Testis (tissue), 3 donors: ENCODE results near the gene AATF. TPM values are rescaled to one million over a fixed set of nuclear protein-coding genes. Genes with fewer than 3 reads are reported as not detected.

ENCODE experiments used
- DNase-seq: peaks from one replicate; pipeline ENCODE4 v3.0.0-alpha.2; 2019
- H3K27ac ChIP-seq, 2 donors: fragments of 200-600 bp; sonication (generic); one replicate each; pipeline ENCODE4 v1.5.1; 2019
- H3K27me3 ChIP-seq: fragments of 200-600 bp; sonication (generic); one replicate; pipeline ENCODE4 v1.5.1; 2019
- H3K36me3 ChIP-seq: fragments of 200-600 bp; sonication (generic); one replicate; pipeline ENCODE4 v1.5.1; 2017; ENCODE audit warnings: low read depth; ENCODE audit errors: missing control alignments
- H3K4me1 ChIP-seq: fragments of 200-600 bp; sonication (generic); one replicate; pipeline ENCODE4 v1.5.1; 2019
- H3K4me3 ChIP-seq, 2 donors: fragments of 200-600 bp; sonication (generic); one replicate each; pipeline ENCODE4 v1.5.1; 2017 to 2019
- H3K9me3 ChIP-seq: fragments of 200-600 bp; sonication (generic); one replicate; pipeline ENCODE4 v1.5.1; 2017
- CTCF ChIP-seq, 3 experiments: fragments of 450-650 bp in 2 of 3; fragments of 200-600 bp in 1 of 3; sonication (generic) in 1 of 3; IDR thresholded peaks; one replicate each; pipeline ENCODE4 v1.5.1; 2016 to 2019; ENCODE audit warnings: antibody characterized with exemption in 3 of 3, mild to moderate bottlenecking in 2 of 3, moderate library complexity in 1 of 3
- POLR2A ChIP-seq: fragments of 450-650 bp; IDR thresholded peaks from one replicate; pipeline ENCODE4 v1.6.1; 2017; ENCODE audit warnings: antibody characterized with exemption, mild to moderate bottlenecking, moderate library complexity
- WGBS, 2 donors: methylation state at CpG; one replicate each; pipeline ENCODE4 v1.1.5; 2018; 5-methylcytosine and 5-hydroxymethylcytosine counted together
- intact Hi-C: fragments of 100-400 bp; cut with DNase I; formaldehyde crosslinking; loops from one replicate; pipeline ENCODE4 v1.15.1; 2023; ENCODE audit warnings: low total_unique reads
- polyA plus RNA-seq: library from polyadenylated mRNA; stranded (reverse); fragments of 350-450 nt; fragmentation: Illumina TruSeq; extraction: RNeasy Lipid Tissue Mini Kit (QIAGEN cat#74804); gene quantifications from one replicate; pipeline ENCODE4 v1.2.3, GENCODE V29; 2014; ENCODE audit warnings: low read depth, low replicate concordance; ENCODE audit not compliant: insufficient read depth
- total RNA-seq, 2 donors: library from RNA; depleted of rRNA; stranded (reverse); fragments of >200 nt; gene quantifications; one replicate each; pipeline ENCODE4 v1.2.3, GENCODE V29; 2016

AATF gene
- total and polyA plus RNA-seq, 3 donors from 2014 or later = 38.7 to 57.9 (median 39.5) TPM

GRCh38 chr17:36951084-36951789 lies 2.5 kb downstream of the AATF start:
- Histone ChIP-seq H3K9me3 (no peaks in the 10 kb centered on the region), H3K36me3 (no peaks in the 10 kb centered on the region), H3K4me1 (peaks cover 17% of the 10 kb centered on the region), H3K4me3 (no peak overlapping the region), H3K27ac (no peak overlapping the region), H3K27me3 (peaks cover under 1% of the 10 kb centered on the region)
- TF ChIP-seq CTCF (IDR thresholded peaks at IDR 0.05) (no peak), POLR2A (no peak)
- intact Hi-C loops = no loop called here
- DNase-seq = no peak
- WGBS, 2 donors = 78 to 87% methylated on average over 5 of the region's 5 CpGs

- Histone ChIP-seq H3K27ac (no peak overlapping the region), H3K4me3 (no peak overlapping the region), H3K36me3 (no peaks in the 10 kb centered on the region), H3K27me3 (no peaks in the 10 kb centered on the region), H3K4me1 (no peaks in the 10 kb centered on the region), H3K9me3 (no peaks in the 10 kb centered on the region)
- intact Hi-C loops = loop anchor here (10.0 kb wide), 1 partner anchor 87 kb away; no protein-coding TSS in a partner anchor
- no peak for TF ChIP-seq CTCF (IDR thresholded peaks at IDR 0.05)
- no peak for TF ChIP-seq POLR2A
- 67% methylated on average over 4 of the region's 4 CpGs for WGBS, 2 donors
- no peak for DNase-seq
Observed at GRCh38 chr17:36971508-36971907, 22.8 kb downstream of the AATF start.

- H3K4me1 ChIP-seq = no peaks in the 10 kb centered on the region
- TF ChIP-seq POLR2A (no peak), CTCF (IDR thresholded peaks at IDR 0.05) (no peak)
- no peak overlapping the region for H3K4me3 ChIP-seq
- intact Hi-C loops = loop anchor here (10.0 kb wide), 1 partner anchor 87 kb away; no protein-coding TSS in a partner anchor
- no peaks in the 10 kb centered on the region for H3K27me3 ChIP-seq
- H3K27ac ChIP-seq = no peak overlapping the region
- no peak for DNase-seq
- no peaks in the 10 kb centered on the region for H3K9me3 ChIP-seq
- H3K36me3 ChIP-seq = no peaks in the 10 kb centered on the region
Observed at GRCh38 chr17:36972186-36972700, 23.5 kb downstream of the AATF start.

- intact Hi-C loops = loop anchor here (10.0 kb wide), 1 partner anchor 88 kb away; no protein-coding TSS in a partner anchor
- Histone ChIP-seq H3K27ac (no peak overlapping the region), H3K4me3 (no peak overlapping the region), H3K9me3 (no peaks in the 10 kb centered on the region), H3K4me1 (no peaks in the 10 kb centered on the region), H3K36me3 (no peaks in the 10 kb centered on the region), H3K27me3 (no peaks in the 10 kb centered on the region)
- TF ChIP-seq POLR2A = no peak
- no peak for TF ChIP-seq CTCF (IDR thresholded peaks at IDR 0.05)
- WGBS, 2 donors = 92 to 93% methylated on average over 1 of the region's 1 CpG
- no peak for DNase-seq
Observed at GRCh38 chr17:36972905-36973304, 24.2 kb downstream of the AATF start.
